K562 (cell line): ENCODE data around the gene CD52. TPM values are rescaled to one million over a fixed set of nuclear protein-coding genes. Genes with fewer than 3 reads are reported as not detected.

ENCODE experiments used
- ATAC-seq: fragments of 200-7000 bp; cut with Tn5 transposase; 3 replicates; pipeline ENCODE4 v1.9.1; 2020; ENCODE audit warnings: moderate library complexity
- BruUV-seq: library from RNA; stranded (reverse); fragments of 400-500 nt; replicated peaks from 2 replicates; lab custom pipeline; 2021; lab: Mats Ljungman, UMichigan
- CTCF ChIA-PET: fragments of 300-600 bp; formaldehyde crosslinking; extraction: SDS; loops from one replicate; lab custom pipeline; 2021; ENCODE audit warnings: low intra/inter-chr PET ratio; lab: Yijun Ruan, JAX
- POLR2A ChIA-PET: fragments of 300-600, 350-650 bp; sonication (Branson Sonifier 250); formaldehyde crosslinking; extraction: SDS; loops from one replicate; lab custom pipeline; 2021; ENCODE audit warnings: antibody characterized with exemption, inconsistent platforms; lab: Yijun Ruan, JAX
- DNase-seq, 4 experiments: peaks; one replicate each; pipeline versions ENCODE4 v3.0.0 to v3.0.0-alpha.2; 2011 to 2018; ENCODE audit warnings: low spot score in 3 of 4, mixed read lengths in 3 of 4; ENCODE audit errors: extremely low read depth in 1 of 4
- FAIRE-seq: peaks from 2 replicates; lab custom pipeline; 2011; peaks lifted over from hg19 to GRCh38; lab: Jason Lieb, UNC
- H2AFZ ChIP-seq: 2 replicates; pipeline ENCODE4 v1.6.0; 2011; ENCODE audit warnings: low read depth, low read length, control low read depth, inconsistent platforms
- H3K27ac ChIP-seq: fragments of 200-600 bp; 3 replicates; pipeline ENCODE4 v1.8.0; 2011; ENCODE audit warnings: low read depth, mild to moderate bottlenecking, control low read depth, inconsistent platforms, low read length, moderate library complexity, mixed read lengths; ENCODE audit errors: extremely low read depth
- H3K27me3 ChIP-seq, 2 experiments: fragments of 300-600 bp in 1 of 2; 2 replicates in 1 of 2; 3 replicates in 1 of 2; pipeline versions ENCODE4 v1.6.0 to v1.8.0; 2011; ENCODE audit warnings: inconsistent platforms in 2 of 2, low read length in 2 of 2, mild to moderate bottlenecking in 1 of 2, mixed read lengths in 1 of 2, moderate library complexity in 1 of 2; ENCODE audit not compliant: control insufficient read depth in 2 of 2, insufficient read depth in 2 of 2
- H3K36me3 ChIP-seq: fragments of 300-600 bp; 3 replicates; pipeline ENCODE4 v1.8.0; 2011; ENCODE audit warnings: mild to moderate bottlenecking, low read length, inconsistent platforms; ENCODE audit not compliant: control insufficient read depth, insufficient read depth
- H3K4me1 ChIP-seq, 2 experiments: fragments of 200-600 bp in 1 of 2; replicated peaks in 1 of 2; 2 replicates in 1 of 2; 3 replicates in 1 of 2; pipeline versions ENCODE4 v1.5.1 to v1.8.0; 2011; ENCODE audit warnings: inconsistent platforms in 2 of 2, low read length in 2 of 2, mild to moderate bottlenecking in 1 of 2, mixed read lengths in 1 of 2, moderate library complexity in 1 of 2; ENCODE audit not compliant: control insufficient read depth in 2 of 2, insufficient read depth in 2 of 2
- H3K4me2 ChIP-seq: 2 replicates; pipeline ENCODE4 v1.6.1; 2011; ENCODE audit warnings: low read length, control low read depth, inconsistent platforms, mixed read lengths; ENCODE audit not compliant: insufficient read depth
- H3K4me3 ChIP-seq: fragments of 200-600 bp; sonication (generic), shearing (Covaris generic); 2 replicates; pipeline ENCODE4 v1.5.1; 2016; ENCODE audit warnings: control low read depth, inconsistent platforms
- H3K79me2 ChIP-seq: fragments of 200-600 bp; 3 replicates; pipeline ENCODE4 v1.8.0; 2011; ENCODE audit warnings: low read length, inconsistent platforms; ENCODE audit not compliant: control insufficient read depth, insufficient read depth
- H3K9ac ChIP-seq, 2 experiments: 2 replicates each; pipeline versions ENCODE4 v1.6.0 to v1.6.1; 2011; ENCODE audit warnings: low read depth in 2 of 2, low read length in 2 of 2, control low read depth in 1 of 2, inconsistent platforms in 1 of 2, mild to moderate bottlenecking in 1 of 2, mixed read lengths in 1 of 2; ENCODE audit not compliant: insufficient read depth in 1 of 2
- H3K9me1 ChIP-seq: one replicate; pipeline ENCODE4 v1.6.0; 2011; ENCODE audit warnings: inconsistent platforms, mild to moderate bottlenecking, low read length, moderate library complexity; ENCODE audit not compliant: control insufficient read depth, insufficient read depth
- H3K9me3 ChIP-seq: replicated peaks from 2 replicates; pipeline ENCODE4 v1.5.1; 2011; ENCODE audit warnings: low read depth, low read length, inconsistent platforms; ENCODE audit not compliant: control insufficient read depth, insufficient read depth
- H4K20me1 ChIP-seq: replicated peaks from 2 replicates; pipeline ENCODE4 v1.6.1; 2011; ENCODE audit warnings: low read length, inconsistent platforms, mixed read lengths; ENCODE audit not compliant: control insufficient read depth, insufficient read depth
- BCOR ChIP-seq: fragments of 450-650 bp; IDR thresholded peaks from 2 replicates; pipeline ENCODE4 v1.6.1; 2016
- CREM ChIP-seq: IDR thresholded peaks from 2 replicates; pipeline ENCODE4 v1.6.1; 2014; ENCODE audit warnings: antibody characterized with exemption, low read depth
- CXXC5 ChIP-seq: fragments of 250-450 bp; sonication (Bioruptor Pico); IDR thresholded peaks from 2 replicates; pipeline ENCODE4 v1.8.0; 2022; ENCODE audit warnings: inconsistent platforms, mild to moderate bottlenecking, moderate library complexity
- DNMT1 ChIP-seq: fragments of 450-650 bp; IDR thresholded peaks from 2 replicates; pipeline ENCODE4 v1.6.1; 2016; ENCODE audit warnings: antibody characterized with exemption, mild to moderate bottlenecking
- EP300 ChIP-seq: IDR thresholded peaks from 2 replicates; pipeline ENCODE4 v1.6.1; 2012; ENCODE audit warnings: low read length, improper control_type of control experiment
- FOSL1 ChIP-seq: fragments of 200-800 bp; sonication (Bioruptor generic); conservative IDR thresholded peaks from 2 replicates; pipeline ENCODE4 v1.6.1; 2016; ENCODE audit warnings: missing genetic modification characterization, missing compliant biosample characterization
- GTF2F1 ChIP-seq: IDR thresholded peaks from 2 replicates; pipeline ENCODE4 v1.6.1; 2011; ENCODE audit warnings: low read depth, low read length, improper control_type of control experiment
- HCFC1 ChIP-seq: IDR thresholded peaks from 2 replicates; pipeline ENCODE4 v1.6.1; 2012; ENCODE audit warnings: low read depth, low read length, improper control_type of control experiment
- KLF6 ChIP-seq: fragments of 250-450 bp; sonication (Bioruptor Pico); IDR thresholded peaks from 2 replicates; pipeline ENCODE4 v1.4.0; 2020; ENCODE audit warnings: mild to moderate bottlenecking, moderate library complexity, borderline replicate concordance
- NR4A1 ChIP-seq, 2 experiments: fragments of 250-450 bp in 1 of 2; fragments of 450-650 bp in 1 of 2; sonication (Bioruptor Pico) in 1 of 2; IDR thresholded peaks; 2 replicates each; pipeline versions ENCODE4 v1.4.0 to v1.6.1; 2016 to 2020; ENCODE audit warnings: mild to moderate bottlenecking in 2 of 2, missing compliant biosample characterization in 1 of 2, missing genetic modification characterization in 1 of 2, moderate library complexity in 1 of 2
- SETDB1 ChIP-seq: IDR thresholded peaks from one replicate; pipeline ENCODE4 v1.6.1; 2012; ENCODE audit warnings: low read length, control low read depth, inconsistent platforms
- TEAD4 ChIP-seq, 2 experiments: sonication (generic) in 1 of 2; formaldehyde crosslinking in 1 of 2; IDR thresholded peaks; 2 replicates each; pipeline versions ENCODE4 v1.6.1 to v1.8.0; 2012 to 2022; ENCODE audit warnings: borderline replicate concordance in 1 of 2, inconsistent platforms in 1 of 2, low read length in 1 of 2, mild to moderate bottlenecking in 1 of 2, missing genetic modification reagents in 1 of 2
- ZBTB7A ChIP-seq: IDR thresholded peaks from 2 replicates; pipeline ENCODE4 v1.6.1; 2011; ENCODE audit warnings: low read depth, mild to moderate bottlenecking, low read length, moderate library complexity, borderline replicate concordance; ENCODE audit not compliant: control insufficient read depth
- ZEB2 ChIP-seq: fragments of 450-650 bp; IDR thresholded peaks from 2 replicates; pipeline ENCODE4 v1.6.1; 2016
- ZFX ChIP-seq: sonication (generic); formaldehyde crosslinking; IDR thresholded peaks from 2 replicates; pipeline ENCODE4 v1.8.0; 2022; ENCODE audit warnings: mild to moderate bottlenecking, missing genetic modification reagents, moderate library complexity
- ZNF347 ChIP-seq: fragments of 450-650 bp; formaldehyde crosslinking; IDR thresholded peaks from 2 replicates; pipeline ENCODE4 v1.4.0; 2020; ENCODE audit warnings: low read depth, mild to moderate bottlenecking, moderate library complexity
- WGBS: fragments of 100-300 bp; shearing (Covaris generic); methylation state at CpG from one replicate; pipeline ENCODE4 v1.1.6; 2016; ENCODE audit warnings: low coverage, mixed read lengths; ENCODE audit not compliant: insufficient coverage; ENCODE audit errors: missing lambda C conversion rate; 5-methylcytosine and 5-hydroxymethylcytosine counted together
- in situ Hi-C: fragments of 300-500 bp; cut with MboI; formaldehyde crosslinking; loops from 4 replicates; pipeline ENCODE4 v1.15.0; 2018; ENCODE audit warnings: inconsistent platforms, mixed read lengths
- intact Hi-C: fragments of 100-400 bp; cut with micrococcal nuclease; formaldehyde crosslinking; loops from 2 replicates; pipeline ENCODE4 v1.14.2; 2022
- polyA plus RNA-seq, 8 experiments: library from polyadenylated mRNA; depleted of rRNA in 4 of 8; stranded (reverse) in 5 of 8; unstranded in 3 of 8; fragments of >200 nt; fragmentation: Nextera tagmentation in 2 of 8; fragmentation: Illumina TruSeq in 1 of 8; extraction: Ambion mirVana in 2 of 8; extraction: Trizol in 1 of 8; gene quantifications; 2 replicates each; pipeline versions ENCODE4 v1.2.1 to v1.2.3, GENCODE V29; 2011 to 2014; ENCODE audit warnings: inconsistent platforms in 1 of 8, missing spikeins in 1 of 8
- total RNA-seq, 7 experiments: library from RNA; depleted of rRNA in 6 of 7; stranded (reverse); fragments of >200 nt in 6 of 7; fragmentation: Illumina TruSeq in 2 of 7; extraction: Trizol in 2 of 7; gene quantifications; 2 replicates each; pipeline versions ENCODE4 v1.2.1 to v1.2.3, GENCODE V29; 2011 to 2021; ENCODE audit warnings: low replicate concordance in 1 of 7
- TF ChIP-seq, protein P1 (sequence below): sonication (generic); formaldehyde crosslinking; IDR thresholded peaks from 2 replicates; pipeline ENCODE4 v1.8.0; 2022; ENCODE audit warnings: mild to moderate bottlenecking, low read depth, missing genetic modification reagents
- TF ChIP-seq, protein P2 (sequence below), 2 experiments: fragments of 150-350 bp in 1 of 2; IDR thresholded peaks; 2 replicates each; pipeline ENCODE4 v1.6.1; 2012 to 2016; ENCODE audit warnings: low read depth in 2 of 2, low read length in 2 of 2, mild to moderate bottlenecking in 1 of 2, moderate library complexity in 1 of 2

The CD52 gene
- total and polyA plus RNA-seq, 9 of the 15 experiments (the other 6 are each of a cell fraction or from before 2014, with no cell fraction given) = 34.9 to 488 (median 173) TPM

DNA sequence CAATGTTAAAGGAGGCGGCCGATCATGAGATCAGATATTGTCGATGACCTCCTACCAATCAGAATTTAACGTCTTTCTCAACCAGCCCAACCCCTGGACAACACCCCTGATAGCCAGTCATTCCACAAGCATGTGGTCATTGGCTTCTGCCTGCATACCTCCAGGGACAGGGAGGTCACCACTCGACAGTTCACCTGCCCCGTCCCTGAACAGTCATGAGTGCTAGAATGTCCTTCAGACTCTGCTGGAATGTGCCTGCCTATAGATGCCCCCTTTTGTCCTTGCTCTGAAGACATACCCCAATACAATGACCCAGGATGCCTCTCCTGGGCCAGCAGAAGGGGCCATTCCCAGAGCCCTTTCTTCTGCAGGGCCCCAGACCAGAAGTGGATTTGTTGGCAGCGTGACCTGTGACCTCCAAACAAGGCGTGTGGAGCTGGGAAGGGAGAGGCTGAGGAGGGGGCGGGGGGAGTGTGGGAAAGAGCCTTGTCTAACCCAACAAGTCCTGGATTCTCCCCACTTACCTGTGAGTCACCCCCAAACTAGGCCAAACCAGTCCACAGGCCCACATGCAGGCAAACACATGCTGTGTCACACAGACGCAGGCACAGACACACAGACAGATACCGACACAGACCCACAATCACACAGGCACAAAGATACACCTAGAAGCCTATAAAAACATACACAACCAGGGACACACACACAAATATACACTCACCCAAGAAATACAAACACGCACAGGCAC, 34.0 kb downstream of the CD52 start:
- peak overlapping the region in 1 of 2 experiments; percentile 29; a peak in 1 of 4 replicates for H3K9ac ChIP-seq
- H3K4me3 ChIP-seq = no peak overlapping the region
- FAIRE-seq (peak; percentile 57), ATAC-seq (peak; percentile 21), DNase-seq (peak in 3 of 4 experiments; percentile 46 to 59 (median 54))
- ChIA-PET POLR2A (interaction anchor here (1.6 kb wide), 1 partner anchor 24 kb away, joined by 6 read pairs; no protein-coding TSS in a partner anchor), CTCF (no interaction called here)
- no peaks in the 10 kb centered on the region for H3K79me2 ChIP-seq
- in situ Hi-C loops (no loop called here), intact Hi-C loops (no loop called here)
- H3K36me3 ChIP-seq = no peaks in the 10 kb centered on the region
- H3K4me2 ChIP-seq = no peak overlapping the region; the same call in 1 of the 2 replicates
- 53% methylated on average over 12 of the region's 12 CpGs for WGBS
- peak overlapping the region; percentile 81 for H2AFZ ChIP-seq
- no peaks in the 10 kb centered on the region for H3K27me3 ChIP-seq
- no peaks in the 10 kb centered on the region for H4K20me1 ChIP-seq
- no peaks in the 10 kb centered on the region for H3K9me3 ChIP-seq
- H3K9me1 ChIP-seq = no peaks in the 10 kb centered on the region
- peaks cover 23 to 31% of the 10 kb centered on the region in 2 experiments for H3K4me1 ChIP-seq
- H3K27ac ChIP-seq = peak overlapping the region; percentile 38; the same call in 1 of the 3 replicates
- no TSS peak for BruUV-seq
- no peak for TF ChIP-seq HCFC1
- no peak for TF ChIP-seq ZEB2
- no peak for TF ChIP-seq ZNF347 (CRISPR knock-in tag)
- TF ChIP-seq KLF6 (CRISPR knock-in tag) = no peak
- no peak for TF ChIP-seq CREM
- peak; percentile 18; the same call in 1 of the 2 replicates for TF ChIP-seq ZBTB7A
- no peak for TF ChIP-seq CXXC5 (CRISPR knock-in tag)
- TF ChIP-seq EP300 = no peak
- no peak for TF ChIP-seq DNMT1
- TF ChIP-seq, protein P1, sequence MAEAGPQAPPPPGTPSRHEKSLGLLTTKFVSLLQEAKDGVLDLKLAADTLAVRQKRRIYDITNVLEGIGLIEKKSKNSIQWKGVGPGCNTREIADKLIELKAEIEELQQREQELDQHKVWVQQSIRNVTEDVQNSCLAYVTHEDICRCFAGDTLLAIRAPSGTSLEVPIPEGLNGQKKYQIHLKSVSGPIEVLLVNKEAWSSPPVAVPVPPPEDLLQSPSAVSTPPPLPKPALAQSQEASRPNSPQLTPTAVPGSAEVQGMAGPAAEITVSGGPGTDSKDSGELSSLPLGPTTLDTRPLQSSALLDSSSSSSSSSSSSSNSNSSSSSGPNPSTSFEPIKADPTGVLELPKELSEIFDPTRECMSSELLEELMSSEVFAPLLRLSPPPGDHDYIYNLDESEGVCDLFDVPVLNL = no peak
- TF ChIP-seq NR4A1 (CRISPR knock-in tag; IDR thresholded peaks at IDR 0.05) = no peak
- no peak for TF ChIP-seq NR4A1 (tag; IDR thresholded peaks at IDR 0.05)
- TF ChIP-seq SETDB1 = no peak
- TF ChIP-seq BCOR = peak; percentile 58; the same call in 1 of the 2 replicates
- no peak for TF ChIP-seq GTF2F1
- TF ChIP-seq FOSL1 = peak; percentile 64
- no peak for TF ChIP-seq TEAD4 (IDR thresholded peaks at IDR 0.05; ENCODE audit: low read length)
- TF ChIP-seq TEAD4 (CRISPR knock-in tag; IDR thresholded peaks at IDR 0.05; ENCODE audit: borderline replicate concordance) = 0 out of 2 replicates have a peak, but pooled peaks have one; percentile 18
- TF ChIP-seq, protein P2, sequence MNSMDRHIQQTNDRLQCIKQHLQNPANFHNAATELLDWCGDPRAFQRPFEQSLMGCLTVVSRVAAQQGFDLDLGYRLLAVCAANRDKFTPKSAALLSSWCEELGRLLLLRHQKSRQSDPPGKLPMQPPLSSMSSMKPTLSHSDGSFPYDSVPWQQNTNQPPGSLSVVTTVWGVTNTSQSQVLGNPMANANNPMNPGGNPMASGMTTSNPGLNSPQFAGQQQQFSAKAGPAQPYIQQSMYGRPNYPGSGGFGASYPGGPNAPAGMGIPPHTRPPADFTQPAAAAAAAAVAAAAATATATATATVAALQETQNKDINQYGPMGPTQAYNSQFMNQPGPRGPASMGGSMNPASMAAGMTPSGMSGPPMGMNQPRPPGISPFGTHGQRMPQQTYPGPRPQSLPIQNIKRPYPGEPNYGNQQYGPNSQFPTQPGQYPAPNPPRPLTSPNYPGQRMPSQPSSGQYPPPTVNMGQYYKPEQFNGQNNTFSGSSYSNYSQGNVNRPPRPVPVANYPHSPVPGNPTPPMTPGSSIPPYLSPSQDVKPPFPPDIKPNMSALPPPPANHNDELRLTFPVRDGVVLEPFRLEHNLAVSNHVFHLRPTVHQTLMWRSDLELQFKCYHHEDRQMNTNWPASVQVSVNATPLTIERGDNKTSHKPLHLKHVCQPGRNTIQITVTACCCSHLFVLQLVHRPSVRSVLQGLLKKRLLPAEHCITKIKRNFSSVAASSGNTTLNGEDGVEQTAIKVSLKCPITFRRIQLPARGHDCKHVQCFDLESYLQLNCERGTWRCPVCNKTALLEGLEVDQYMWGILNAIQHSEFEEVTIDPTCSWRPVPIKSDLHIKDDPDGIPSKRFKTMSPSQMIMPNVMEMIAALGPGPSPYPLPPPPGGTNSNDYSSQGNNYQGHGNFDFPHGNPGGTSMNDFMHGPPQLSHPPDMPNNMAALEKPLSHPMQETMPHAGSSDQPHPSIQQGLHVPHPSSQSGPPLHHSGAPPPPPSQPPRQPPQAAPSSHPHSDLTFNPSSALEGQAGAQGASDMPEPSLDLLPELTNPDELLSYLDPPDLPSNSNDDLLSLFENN (IDR thresholded peaks at IDR 0.05; ENCODE audit: low read depth in 2 of 2, low read length in 2 of 2) = no peak
- peak; percentile 47 for TF ChIP-seq ZFX (CRISPR knock-in tag)
